22Rv1 (cell line): ENCODE results near the gene PMEPA1.
A peak's percentile ranks its signal among the peaks of the same experiment; 100 is the strongest.

Experiments
- H3K27ac ChIP-seq: fragments of 450-650 bp; 2 replicates; pipeline ENCODE4 v1.5.1; 2017
- CTCF ChIP-seq: fragments of 450-650 bp; IDR thresholded peaks from 2 replicates; pipeline ENCODE4 v1.5.1; 2017; ENCODE audit warnings: mild to moderate bottlenecking
- ZFX ChIP-seq: fragments of 450-650 bp; IDR thresholded peaks from 2 replicates; pipeline ENCODE4 v1.6.1; 2017; ENCODE audit warnings: antibody characterized with exemption, borderline replicate concordance

Gene PMEPA1

GRCh38 chr20:57653546-57653900 is 56.3 kb downstream of the PMEPA1 start:
- TF ChIP-seq CTCF (no peak), ZFX (no peak)
- peak overlapping the region; percentile 60 for H3K27ac ChIP-seq

GRCh38 chr20:57652606-57653545 is 56.9 kb downstream of the PMEPA1 start:
- peak overlapping the region; percentile 60 for H3K27ac ChIP-seq
- TF ChIP-seq CTCF (no peak), ZFX (no peak)

GRCh38 chr20:57651881-57652605 is 57.8 kb downstream of the PMEPA1 start:
- H3K27ac ChIP-seq: 0 out of 2 replicates have a peak overlapping the region, but pooled peaks have one; percentile 46
- TF ChIP-seq ZFX: no peak
- TF ChIP-seq CTCF: no peak

- TF ChIP-seq CTCF: no peak
- TF ChIP-seq ZFX: no peak
- H3K27ac ChIP-seq: peak overlapping the region; percentile 46
Measured at GRCh38 chr20:57650756-57651483, 58.9 kb downstream of the PMEPA1 start.

- H3K27ac ChIP-seq: peak overlapping the region; percentile 46
- TF ChIP-seq ZFX (no peak), CTCF (no peak)
Measured at GRCh38 chr20:57650266-57650665, 59.5 kb downstream of the PMEPA1 start.

GRCh38 chr20:57649617-57650015 is 60.2 kb downstream of the PMEPA1 start:
- H3K27ac ChIP-seq: peak overlapping the region; percentile 46
- TF ChIP-seq ZFX: no peak
- TF ChIP-seq CTCF: no peak
